Measurements from ENCODE around the gene SUV39H2.
"Not testable (repeated sequence)": the region's sequence is repeated elsewhere in the genome, so short reads cannot be mapped to it uniquely, and the experiment has no call there.

SUV39H2 gene

DNA sequence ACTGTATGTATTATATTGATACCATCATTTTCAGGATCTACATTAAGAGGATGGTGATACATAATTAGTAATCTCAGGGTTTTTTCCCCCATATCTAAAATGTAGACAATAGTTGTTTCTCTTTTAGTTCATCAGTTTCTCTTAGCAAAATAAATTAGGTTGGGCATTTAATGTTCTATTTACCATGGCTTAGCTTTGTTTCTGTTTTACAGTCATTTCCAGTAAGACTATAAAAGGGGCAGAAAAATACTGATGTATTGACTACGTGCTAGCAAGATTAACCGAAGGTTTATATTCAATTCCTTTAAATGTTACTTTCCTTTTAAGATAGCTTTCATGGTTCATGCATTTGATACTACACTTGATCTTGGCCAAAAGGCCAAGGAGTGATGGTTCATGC, 26.2 kb downstream of the SUV39H2 start:
- DNase-seq (ENCODE audit: extremely low spot score): no peak
- no peak for TF ChIP-seq HDGF (IDR thresholded peaks at IDR 0.05; ENCODE audit: borderline replicate concordance)
- no peak for TF ChIP-seq FOXM1 (IDR thresholded peaks at IDR 0.05; ENCODE audit: borderline replicate concordance)
- TF ChIP-seq ZNF384 (IDR thresholded peaks at IDR 0.05): no peak
- no peak for TF ChIP-seq FOXK2 (IDR thresholded peaks at IDR 0.05)
- TF ChIP-seq NFRKB (IDR thresholded peaks at IDR 0.05): no peak
- TF ChIP-seq BHLHE40 (IDR thresholded peaks at IDR 0.05; ENCODE audit: borderline replicate concordance): no peak
- no peak for TF ChIP-seq TARDBP (IDR thresholded peaks at IDR 0.05)
- TF ChIP-seq CTBP1 (IDR thresholded peaks at IDR 0.05; ENCODE audit: borderline replicate concordance): no peak
- TF ChIP-seq PKNOX1 (IDR thresholded peaks at IDR 0.05): no peak
- TF ChIP-seq ELF4 (IDR thresholded peaks at IDR 0.05): no peak
- no peak for TF ChIP-seq SUZ12 (IDR thresholded peaks at IDR 0.05)
- POLR2A ChIA-PET: no interaction called here
- CTCF ChIA-PET: no interaction called here

GRCh38 chr10:14905890-14906289, 27.2 kb downstream of the SUV39H2 start:
- POLR2A ChIA-PET: no interaction called here
- no peak for DNase-seq (ENCODE audit: extremely low spot score)
- CTCF ChIA-PET: no interaction called here
- TF ChIP-seq ARNT (IDR thresholded peaks at IDR 0.05) (no peak), HDGF (IDR thresholded peaks at IDR 0.05; ENCODE audit: borderline replicate concordance) (no peak), TARDBP (IDR thresholded peaks at IDR 0.05) (no peak), BHLHE40 (IDR thresholded peaks at IDR 0.05; ENCODE audit: borderline replicate concordance) (no peak), CTBP1 (IDR thresholded peaks at IDR 0.05; ENCODE audit: borderline replicate concordance) (no peak), LEF1 (IDR thresholded peaks at IDR 0.05; ENCODE audit: borderline replicate concordance) (no peak), FOXA1 (IDR thresholded peaks at IDR 0.05) (no peak), PKNOX1 (IDR thresholded peaks at IDR 0.05) (no peak), L3MBTL2 (conservative IDR thresholded peaks at IDR 0.05) (no peak)

DNA sequence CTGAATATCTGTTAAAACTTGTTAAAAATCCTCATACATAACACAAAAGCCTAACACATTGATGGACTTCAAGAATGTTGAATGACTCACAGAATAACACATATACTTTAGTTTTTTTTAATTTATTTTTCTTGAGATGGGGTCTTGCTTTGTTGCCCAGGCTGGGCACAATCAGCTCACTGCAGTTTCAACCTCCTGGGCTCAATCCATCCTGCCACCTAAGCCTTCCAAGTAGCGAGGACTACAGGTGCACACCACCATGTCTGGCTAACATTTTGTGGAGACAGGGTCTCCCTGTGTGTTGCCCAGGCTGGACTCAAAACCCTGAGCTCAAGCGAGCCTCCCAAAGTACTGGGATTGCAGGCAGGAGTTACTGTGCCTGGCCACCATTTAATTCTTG, 28.1 kb downstream of the SUV39H2 start:
- no peak for TF ChIP-seq ARNT (IDR thresholded peaks at IDR 0.05)
- TF ChIP-seq BHLHE40 (IDR thresholded peaks at IDR 0.05; ENCODE audit: borderline replicate concordance): no peak
- TF ChIP-seq ZNF384 (IDR thresholded peaks at IDR 0.05): no peak
- no peak for TF ChIP-seq SUZ12 (IDR thresholded peaks at IDR 0.05)
- TF ChIP-seq ELF4 (IDR thresholded peaks at IDR 0.05): no peak
- TF ChIP-seq TARDBP (IDR thresholded peaks at IDR 0.05): no peak
- no peak for TF ChIP-seq FOXA1 (IDR thresholded peaks at IDR 0.05)
- TF ChIP-seq HDGF (IDR thresholded peaks at IDR 0.05; ENCODE audit: borderline replicate concordance): no peak
- TF ChIP-seq FOXM1 (IDR thresholded peaks at IDR 0.05; ENCODE audit: borderline replicate concordance): no peak
- DNase-seq (ENCODE audit: extremely low spot score): no peak
- CTCF ChIA-PET: no interaction called here
- POLR2A ChIA-PET: no interaction called here

- POLR2A ChIA-PET: interaction anchor here (1.7 kb wide), 1 partner anchor 29 kb away, joined by 4 read pairs; the partner anchor contains the start of gene SUV39H2
- DNase-seq (ENCODE audit: extremely low spot score); CTCF ChIA-PET: not testable (repeated sequence)
- TF ChIP-seq ZNF384 (IDR thresholded peaks at IDR 0.05): peak; percentile 62
Observed at GRCh38 chr10:14907591-14907990, 28.9 kb downstream of the SUV39H2 start.

DNA sequence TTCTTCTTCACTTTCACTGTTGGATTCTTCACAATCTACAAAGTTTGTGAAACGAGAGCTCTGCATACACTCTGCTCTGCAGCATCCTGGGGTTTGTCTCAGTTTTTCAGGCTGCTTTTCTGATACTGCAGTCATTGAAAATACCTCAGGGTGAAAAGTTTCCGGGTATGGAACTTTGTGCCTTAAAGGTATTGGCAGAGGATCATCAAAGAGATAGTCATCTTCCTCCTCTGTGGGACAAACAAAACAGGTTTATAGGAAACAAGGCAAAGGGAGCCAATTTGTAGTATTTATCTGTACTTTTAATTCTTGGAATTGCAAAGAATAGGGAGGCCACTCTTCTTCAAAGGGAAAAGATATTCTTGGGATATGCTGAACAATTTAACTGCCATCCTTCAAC, 30.4 kb downstream of the SUV39H2 start:
- POLR2A ChIA-PET: interaction anchor here (1.7 kb wide), 1 partner anchor 31 kb away, joined by 4 read pairs; the partner anchor contains the start of gene SUV39H2
- CTCF ChIA-PET: no interaction called here
- no peak for TF ChIP-seq ARNT (IDR thresholded peaks at IDR 0.05)
- no peak for TF ChIP-seq PKNOX1 (IDR thresholded peaks at IDR 0.05)
- no peak for TF ChIP-seq FOXK2 (IDR thresholded peaks at IDR 0.05)
- TF ChIP-seq HDGF (IDR thresholded peaks at IDR 0.05; ENCODE audit: borderline replicate concordance): no peak
- TF ChIP-seq TARDBP (IDR thresholded peaks at IDR 0.05): no peak
- no peak for TF ChIP-seq ZNF384 (IDR thresholded peaks at IDR 0.05)
- no peak for TF ChIP-seq NFRKB (IDR thresholded peaks at IDR 0.05)
- TF ChIP-seq L3MBTL2 (conservative IDR thresholded peaks at IDR 0.05): no peak
- no peak for TF ChIP-seq SP1 (IDR thresholded peaks at IDR 0.05)
- no peak for TF ChIP-seq BHLHE40 (IDR thresholded peaks at IDR 0.05; ENCODE audit: borderline replicate concordance)
- no peak for TF ChIP-seq CTBP1 (IDR thresholded peaks at IDR 0.05; ENCODE audit: borderline replicate concordance)
- TF ChIP-seq FOXM1 (IDR thresholded peaks at IDR 0.05; ENCODE audit: borderline replicate concordance): no peak
- no peak for TF ChIP-seq LEF1 (IDR thresholded peaks at IDR 0.05; ENCODE audit: borderline replicate concordance)
- TF ChIP-seq ELF4 (IDR thresholded peaks at IDR 0.05): no peak
- TF ChIP-seq SUZ12 (IDR thresholded peaks at IDR 0.05): no peak
- no peak for TF ChIP-seq FOXA1 (IDR thresholded peaks at IDR 0.05)

GRCh38 chr10:14910953-14911352, 32.3 kb downstream of the SUV39H2 start:
- CTCF ChIA-PET: no interaction called here
- POLR2A ChIA-PET: no interaction called here

More for the DNA sequence above, 30.4 kb downstream of the SUV39H2 start:
- DNase-seq (ENCODE audit: extremely low spot score): no peak

DNA sequence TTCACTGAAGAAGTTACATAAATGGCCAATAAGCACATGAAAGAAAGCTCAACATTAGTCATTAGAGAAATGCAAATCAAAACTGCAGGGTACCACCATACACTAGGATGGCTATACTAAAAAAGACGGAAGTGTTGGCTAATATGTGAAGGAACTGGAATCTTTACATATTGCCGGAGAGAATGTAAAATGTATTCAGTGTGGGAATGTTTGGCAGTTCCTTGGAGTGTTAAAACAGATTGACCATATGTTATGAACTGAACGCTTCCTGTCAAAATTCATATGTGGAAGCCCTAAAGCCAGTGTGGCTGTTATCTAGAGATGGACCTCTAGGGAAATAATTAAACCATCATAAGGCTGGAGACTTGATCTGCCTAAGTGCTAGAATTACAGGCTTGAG, 33.1 kb downstream of the SUV39H2 start:
- ChIA-PET POLR2A (no interaction called here), CTCF (no interaction called here)

More at GRCh38 chr10:14910953-14911352, 32.3 kb downstream of the SUV39H2 start:
- TF ChIP-seq FOXM1 (IDR thresholded peaks at IDR 0.05; ENCODE audit: borderline replicate concordance): no peak
- TF ChIP-seq ARNT (IDR thresholded peaks at IDR 0.05): no peak
- no peak for TF ChIP-seq TARDBP (IDR thresholded peaks at IDR 0.05)
- no peak for TF ChIP-seq LEF1 (IDR thresholded peaks at IDR 0.05; ENCODE audit: borderline replicate concordance)
- no peak for TF ChIP-seq ELF4 (IDR thresholded peaks at IDR 0.05)
- TF ChIP-seq L3MBTL2 (conservative IDR thresholded peaks at IDR 0.05): peak; percentile 29; the same call in 1 of the 2 replicates
- no peak for TF ChIP-seq HDGF (IDR thresholded peaks at IDR 0.05; ENCODE audit: borderline replicate concordance)
- no peak for DNase-seq (ENCODE audit: extremely low spot score)

More for the DNA sequence above, 33.1 kb downstream of the SUV39H2 start:
- TF ChIP-seq FOXM1 (IDR thresholded peaks at IDR 0.05; ENCODE audit: borderline replicate concordance) (no peak), FOXA1 (IDR thresholded peaks at IDR 0.05) (no peak), TARDBP (IDR thresholded peaks at IDR 0.05) (no peak), BHLHE40 (IDR thresholded peaks at IDR 0.05; ENCODE audit: borderline replicate concordance) (no peak), ARNT (IDR thresholded peaks at IDR 0.05) (no peak), HDGF (IDR thresholded peaks at IDR 0.05; ENCODE audit: borderline replicate concordance) (no peak), SP1 (IDR thresholded peaks at IDR 0.05) (no peak), NFRKB (IDR thresholded peaks at IDR 0.05) (no peak), ELF4 (IDR thresholded peaks at IDR 0.05) (no peak), SUZ12 (IDR thresholded peaks at IDR 0.05) (no peak), ZNF384 (IDR thresholded peaks at IDR 0.05) (no peak), CTBP1 (IDR thresholded peaks at IDR 0.05; ENCODE audit: borderline replicate concordance) (no peak), L3MBTL2 (conservative IDR thresholded peaks at IDR 0.05) (no peak), LEF1 (IDR thresholded peaks at IDR 0.05; ENCODE audit: borderline replicate concordance) (no peak), FOXK2 (IDR thresholded peaks at IDR 0.05) (no peak)
- no peak for DNase-seq (ENCODE audit: extremely low spot score)
